Measurements from ENCODE around the gene SETD1B. TPM values are rescaled to one million over a fixed set of nuclear protein-coding genes. Genes with fewer than 3 reads are reported as not detected.
A peak's percentile ranks its signal among the peaks of the same experiment; 100 is the strongest.

SETD1B gene
- total and polyA plus RNA-seq, 2 experiments from 2014 or later = 2.4 to 15.1 TPM

DNA sequence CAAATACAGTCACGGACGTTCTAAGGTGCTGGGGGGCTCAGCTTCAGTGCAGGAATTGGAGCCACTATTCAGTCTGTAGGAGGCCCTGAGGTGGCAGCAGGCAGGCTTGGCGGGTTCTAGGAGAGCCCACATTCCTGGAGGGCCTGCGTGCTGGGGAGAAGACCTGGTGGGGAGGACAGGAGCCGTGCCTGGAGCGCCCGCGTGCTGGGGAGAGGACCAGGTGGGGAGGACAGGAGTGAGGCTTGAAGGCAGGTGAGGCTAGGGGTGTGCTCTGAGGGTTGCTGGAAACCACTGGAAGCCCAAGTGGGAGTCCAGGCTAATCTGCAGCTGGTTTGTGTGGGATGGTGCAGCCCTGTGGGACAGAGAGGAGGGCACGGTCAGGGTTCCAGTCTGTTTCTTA is 33.4 kb upstream of the SETD1B start:
- Histone ChIP-seq H3K27ac (peak overlapping the region; percentile 68), H3K9me3 (ENCODE audit: low read depth) (no peaks in the 10 kb centered on the region), H3K27me3 (no peaks in the 10 kb centered on the region), H3K4me3 (no peak overlapping the region), H3K36me3 (no peaks in the 10 kb centered on the region), H3K4me1 (ENCODE audit: low read depth) (peaks cover 34% of the 10 kb centered on the region)
- TF ChIP-seq, protein P1, sequence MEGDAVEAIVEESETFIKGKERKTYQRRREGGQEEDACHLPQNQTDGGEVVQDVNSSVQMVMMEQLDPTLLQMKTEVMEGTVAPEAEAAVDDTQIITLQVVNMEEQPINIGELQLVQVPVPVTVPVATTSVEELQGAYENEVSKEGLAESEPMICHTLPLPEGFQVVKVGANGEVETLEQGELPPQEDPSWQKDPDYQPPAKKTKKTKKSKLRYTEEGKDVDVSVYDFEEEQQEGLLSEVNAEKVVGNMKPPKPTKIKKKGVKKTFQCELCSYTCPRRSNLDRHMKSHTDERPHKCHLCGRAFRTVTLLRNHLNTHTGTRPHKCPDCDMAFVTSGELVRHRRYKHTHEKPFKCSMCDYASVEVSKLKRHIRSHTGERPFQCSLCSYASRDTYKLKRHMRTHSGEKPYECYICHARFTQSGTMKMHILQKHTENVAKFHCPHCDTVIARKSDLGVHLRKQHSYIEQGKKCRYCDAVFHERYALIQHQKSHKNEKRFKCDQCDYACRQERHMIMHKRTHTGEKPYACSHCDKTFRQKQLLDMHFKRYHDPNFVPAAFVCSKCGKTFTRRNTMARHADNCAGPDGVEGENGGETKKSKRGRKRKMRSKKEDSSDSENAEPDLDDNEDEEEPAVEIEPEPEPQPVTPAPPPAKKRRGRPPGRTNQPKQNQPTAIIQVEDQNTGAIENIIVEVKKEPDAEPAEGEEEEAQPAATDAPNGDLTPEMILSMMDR (IDR thresholded peaks at IDR 0.05; ENCODE audit: low read depth, low read length) = no peak
- no peak for DNase-seq (ENCODE audit: low read depth in 1 of 2, low spot score in 1 of 2)

DNA sequence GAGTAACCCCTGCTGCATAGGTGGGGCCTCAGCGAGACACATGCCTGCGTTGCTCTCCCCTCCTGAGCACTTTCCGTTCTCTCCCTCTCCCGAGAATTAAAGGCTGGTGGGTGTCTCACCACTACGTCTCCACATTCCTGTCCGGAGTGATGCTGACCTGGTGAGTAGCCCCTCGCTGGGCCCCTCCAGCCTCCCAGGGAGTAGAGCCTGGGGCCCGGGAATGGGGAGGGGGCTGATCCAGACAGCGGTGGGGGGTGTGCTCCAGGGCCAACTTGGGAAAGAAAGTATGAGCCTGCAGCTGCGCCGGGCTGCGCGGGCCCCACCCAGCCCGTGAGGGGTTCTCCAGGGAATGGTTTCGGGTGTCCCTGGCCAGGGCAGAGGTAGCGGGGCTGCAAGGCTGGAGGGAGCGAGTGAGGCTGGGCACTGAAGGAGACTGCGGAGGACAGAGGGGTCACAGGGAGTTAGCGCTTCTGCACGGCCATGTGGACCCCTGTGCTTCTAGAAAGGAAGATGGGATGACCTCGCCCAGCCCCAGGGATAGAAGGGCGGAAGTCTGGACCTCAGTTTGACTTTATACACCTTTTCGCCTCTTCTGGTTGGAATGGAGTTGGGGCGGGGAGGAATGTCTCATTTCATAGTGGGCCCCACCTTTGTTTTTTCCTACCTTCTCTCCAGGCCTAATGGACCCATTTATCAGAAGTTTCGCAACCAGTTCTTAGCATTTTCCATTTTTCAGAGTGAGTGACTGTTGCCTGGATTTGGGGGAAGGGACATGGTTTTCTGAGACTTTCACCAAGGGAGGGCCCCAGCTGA is 32.8 kb upstream of the SETD1B start:
- no peak for DNase-seq (ENCODE audit: low read depth in 1 of 2, low spot score in 1 of 2)
- no peaks in the 10 kb centered on the region for H3K27me3 ChIP-seq
- H3K4me3 ChIP-seq = no peak overlapping the region
- TF ChIP-seq, protein P1 (IDR thresholded peaks at IDR 0.05; ENCODE audit: low read depth, low read length) = no peak
- no peaks in the 10 kb centered on the region for H3K9me3 ChIP-seq (ENCODE audit: low read depth)
- H3K36me3 ChIP-seq = no peaks in the 10 kb centered on the region
- peaks cover 34% of the 10 kb centered on the region for H3K4me1 ChIP-seq (ENCODE audit: low read depth)
- H3K27ac ChIP-seq = peak overlapping the region; percentile 68

DNA sequence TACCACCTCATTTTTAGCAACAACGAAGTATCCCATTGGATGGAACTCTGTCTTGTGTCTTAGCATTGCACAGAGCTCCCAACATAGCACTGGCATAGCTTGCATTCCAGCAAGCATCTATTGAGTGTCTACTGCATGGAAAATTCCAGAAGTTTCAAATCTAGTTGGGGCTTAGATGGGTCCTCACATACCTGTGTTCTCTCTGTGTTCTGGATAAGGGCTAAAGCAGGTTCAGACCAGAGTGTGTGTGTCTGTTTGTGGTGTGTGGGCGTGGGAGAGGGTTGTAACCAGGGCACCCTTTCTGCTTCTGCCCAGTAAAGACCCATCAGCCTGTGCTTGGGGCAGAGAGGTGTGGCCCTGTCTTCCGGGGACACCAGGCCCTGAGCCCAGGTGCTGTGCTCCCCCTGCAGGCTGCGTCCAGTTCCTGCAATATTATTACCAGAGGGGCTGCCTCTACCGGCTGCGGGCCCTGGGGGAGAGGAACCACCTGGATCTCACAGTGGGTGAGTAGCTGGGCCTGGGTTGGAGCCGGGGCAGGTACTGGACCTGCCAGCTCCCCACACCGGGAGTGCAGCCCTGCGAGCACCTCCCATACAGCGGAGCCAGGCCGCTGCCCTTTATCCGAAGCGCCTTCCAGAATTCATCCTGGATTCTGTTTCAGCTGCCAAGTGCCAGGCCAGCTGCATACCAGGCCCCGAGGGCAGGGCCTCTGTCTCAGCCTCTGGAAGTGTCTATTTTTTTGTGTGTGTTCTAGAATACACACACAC is 30.6 kb upstream of the SETD1B start:
- no peak overlapping the region for H3K4me3 ChIP-seq
- TF ChIP-seq, protein P1 (IDR thresholded peaks at IDR 0.05; ENCODE audit: low read depth, low read length) = peak; percentile 77
- H3K36me3 ChIP-seq = no peaks in the 10 kb centered on the region
- DNase-seq (ENCODE audit: low read depth in 1 of 2, low spot score in 1 of 2) = peak; percentile 72 to 81
- H3K27me3 ChIP-seq = no peaks in the 10 kb centered on the region
- peaks cover 24% of the 10 kb centered on the region for H3K4me1 ChIP-seq (ENCODE audit: low read depth)
- H3K9me3 ChIP-seq (ENCODE audit: low read depth) = no peaks in the 10 kb centered on the region
- H3K27ac ChIP-seq = peak overlapping the region; percentile 0

DNA sequence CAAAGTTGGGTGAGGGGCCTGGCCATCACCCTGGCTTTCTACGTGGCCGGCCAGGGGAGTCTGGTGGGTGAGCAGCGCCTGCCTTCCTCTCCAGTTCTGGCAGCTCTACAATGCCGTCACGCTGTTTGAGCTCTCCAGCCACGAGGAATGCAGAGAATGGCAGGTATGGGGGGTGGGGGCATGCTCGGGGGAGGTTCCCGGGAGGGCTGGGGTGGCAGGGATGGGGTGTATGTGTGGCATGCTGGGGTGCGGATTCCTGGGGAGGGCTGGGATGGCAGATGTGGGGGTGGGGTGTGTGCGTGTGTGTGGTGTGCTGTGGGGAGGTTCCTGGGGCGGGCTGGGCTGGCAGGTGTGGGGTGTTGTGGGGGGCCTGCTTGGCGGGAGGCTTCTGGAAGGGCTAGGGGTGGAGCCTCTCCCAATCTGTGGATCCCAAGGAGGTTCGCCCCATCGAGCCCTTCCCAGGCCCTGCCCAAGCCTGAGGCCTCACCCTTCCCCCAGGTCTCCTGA is 28.8 kb upstream of the SETD1B start:
- no peaks in the 10 kb centered on the region for H3K27me3 ChIP-seq
- DNase-seq (ENCODE audit: low read depth in 1 of 2, low spot score in 1 of 2) = no peak
- peak overlapping the region; percentile 12 for H3K27ac ChIP-seq
- H3K4me1 ChIP-seq (ENCODE audit: low read depth) = peaks cover 18% of the 10 kb centered on the region
- H3K4me3 ChIP-seq = no peak overlapping the region
- no peaks in the 10 kb centered on the region for H3K9me3 ChIP-seq (ENCODE audit: low read depth)
- H3K36me3 ChIP-seq = no peaks in the 10 kb centered on the region
- TF ChIP-seq, protein P1 (IDR thresholded peaks at IDR 0.05; ENCODE audit: low read depth, low read length) = no peak

DNA sequence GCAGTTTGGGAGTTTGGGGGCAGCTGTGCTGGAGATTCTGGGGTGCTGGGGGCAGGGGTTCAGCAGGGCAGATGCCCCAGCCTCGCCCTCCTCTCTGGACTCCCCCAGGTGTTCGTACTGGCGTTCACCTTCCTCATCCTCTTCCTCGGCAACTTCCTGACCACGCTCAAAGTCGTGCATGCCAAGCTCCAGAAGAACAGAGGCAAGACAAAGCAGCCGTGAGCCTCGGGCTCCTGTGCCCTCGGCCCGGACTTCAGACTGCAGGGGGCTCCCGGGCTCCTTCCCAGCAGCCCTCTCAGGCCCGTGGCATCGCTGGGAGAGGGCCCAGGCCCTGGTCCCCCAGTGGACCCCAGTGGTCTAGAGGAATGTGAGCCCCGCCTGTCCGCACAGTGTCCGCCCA is 28.3 kb upstream of the SETD1B start:
- peaks cover 3% of the 10 kb centered on the region for H3K36me3 ChIP-seq
- peak overlapping the region; percentile 12 for H3K27ac ChIP-seq
- no peak overlapping the region for H3K4me3 ChIP-seq
- TF ChIP-seq, protein P1 (IDR thresholded peaks at IDR 0.05; ENCODE audit: low read depth, low read length) = no peak
- no peak for DNase-seq (ENCODE audit: low read depth in 1 of 2, low spot score in 1 of 2)
- no peaks in the 10 kb centered on the region for H3K9me3 ChIP-seq (ENCODE audit: low read depth)
- H3K4me1 ChIP-seq (ENCODE audit: low read depth) = peaks cover 13% of the 10 kb centered on the region
- no peaks in the 10 kb centered on the region for H3K27me3 ChIP-seq
